Liver (tissue), 9 donors: Measurements from ENCODE around the gene SARDH. TPM values are rescaled to one million over a fixed set of nuclear protein-coding genes. Genes with fewer than 3 reads are reported as not detected.
A peak's percentile ranks its signal among the peaks of the same experiment; 100 is the strongest.

Experiments used
- DNase-seq: peaks from one replicate; pipeline ENCODE4 v3.0.0-alpha.2; 2017; ENCODE audit warnings: low spot score
- H3K27ac ChIP-seq, 2 donors: one replicate each; pipeline ENCODE4 v1.7.0; 2013; ENCODE audit warnings: inconsistent platforms in 2 of 2, low read length in 2 of 2, control low read depth in 1 of 2, low read depth in 1 of 2, mild to moderate bottlenecking in 1 of 2
- H3K27me3 ChIP-seq, 4 donors: one replicate each; pipeline versions ENCODE4 v1.6.1 to v1.7.0; 2013; ENCODE audit warnings: low read length in 3 of 4, inconsistent platforms in 1 of 4, mild to moderate bottlenecking in 1 of 4, moderate library complexity in 1 of 4; ENCODE audit not compliant: control insufficient read depth in 4 of 4, insufficient read depth in 4 of 4
- H3K36me3 ChIP-seq, 4 donors: one replicate each; pipeline versions ENCODE4 v1.6.1 to v1.7.0; 2013; ENCODE audit warnings: low read length in 3 of 4, mild to moderate bottlenecking in 3 of 4, low read depth in 1 of 4, moderate library complexity in 1 of 4; ENCODE audit not compliant: control insufficient read depth in 4 of 4, insufficient read depth in 3 of 4
- H3K4me1 ChIP-seq, 4 donors: one replicate each; pipeline versions ENCODE4 v1.6.1 to v1.7.0; 2013; ENCODE audit warnings: low read length in 3 of 4, mild to moderate bottlenecking in 3 of 4, moderate library complexity in 1 of 4; ENCODE audit not compliant: control insufficient read depth in 4 of 4, insufficient read depth in 4 of 4
- H3K4me3 ChIP-seq, 3 donors: one replicate each; pipeline versions ENCODE4 v1.6.1 to v1.7.0; 2013; ENCODE audit warnings: low read length in 3 of 3, control low read depth in 1 of 3, low read depth in 1 of 3, mild to moderate bottlenecking in 1 of 3
- H3K9ac ChIP-seq, 2 donors: one replicate each; pipeline ENCODE4 v1.7.0; 2013; ENCODE audit warnings: low read length in 2 of 2, mild to moderate bottlenecking in 2 of 2, moderate library complexity in 2 of 2, control low read depth in 1 of 2, low read depth in 1 of 2
- H3K9me3 ChIP-seq, 4 donors: one replicate each; pipeline versions ENCODE4 v1.6.1 to v1.7.0; 2013; ENCODE audit warnings: low read length in 3 of 4; ENCODE audit not compliant: control insufficient read depth in 4 of 4
- ATF3 ChIP-seq: IDR thresholded peaks from 2 replicates; pipeline ENCODE4 v1.6.1; 2016; ENCODE audit warnings: antibody characterized with exemption
- CTCF ChIP-seq: fragments of 150-350 bp; IDR thresholded peaks from 2 replicates; pipeline ENCODE4 v1.5.1; 2017; ENCODE audit warnings: improper control_type of control experiment, low read depth, low read length; ENCODE audit not compliant: missing input control
- EGR1 ChIP-seq, 2 donors: IDR thresholded peaks; 2 replicates each; pipeline ENCODE4 v1.6.1; 2016 to 2018; ENCODE audit warnings: antibody characterized with exemption in 2 of 2, low read depth in 2 of 2
- FOXA1 ChIP-seq: IDR thresholded peaks from 2 replicates; pipeline ENCODE4 v1.6.1; 2016; ENCODE audit warnings: antibody characterized with exemption
- FOXA2 ChIP-seq: IDR thresholded peaks from 2 replicates; pipeline ENCODE4 v1.6.1; 2016; ENCODE audit warnings: antibody characterized with exemption
- JUND ChIP-seq, 2 donors: IDR thresholded peaks; 2 replicates each; pipeline ENCODE4 v1.6.1; 2016; ENCODE audit warnings: antibody characterized with exemption in 2 of 2
- MAX ChIP-seq: IDR thresholded peaks from 2 replicates; pipeline ENCODE4 v1.6.1; 2016; ENCODE audit warnings: antibody characterized with exemption
- RAD21 ChIP-seq, 2 donors: IDR thresholded peaks; 2 replicates each; pipeline ENCODE4 v1.6.1; 2016; ENCODE audit warnings: antibody characterized with exemption in 2 of 2, mild to moderate bottlenecking in 2 of 2
- REST ChIP-seq: IDR thresholded peaks from 2 replicates; pipeline ENCODE4 v1.6.1; 2016; ENCODE audit warnings: antibody characterized with exemption, mild to moderate bottlenecking
- SP1 ChIP-seq: IDR thresholded peaks from 2 replicates; pipeline ENCODE4 v1.6.1; 2018; ENCODE audit warnings: antibody characterized with exemption, mild to moderate bottlenecking
- TAF1 ChIP-seq: conservative IDR thresholded peaks from 2 replicates; pipeline ENCODE4 v1.6.1; 2016; ENCODE audit warnings: antibody characterized with exemption, mild to moderate bottlenecking
- WGBS: extraction: QIAGEN DNeasy Blood & Tissue Kit; methylation state at CpG from one replicate; pipeline ENCODE4 v1.1.7; 2013; 5-methylcytosine and 5-hydroxymethylcytosine counted together
- polyA plus RNA-seq, 2 donors: library from polyadenylated mRNA; stranded (reverse) in 1 of 2; unstranded in 1 of 2; fragments of 200-250 nt in 1 of 2; fragments of >200 nt in 1 of 2; fragmentation: Nextera tagmentation in 1 of 2; extraction: Ambion mirVana in 1 of 2; gene quantifications; one replicate each; pipeline versions ENCODE4 v1.2.1 to v1.2.3, GENCODE V29; 2013 to 2015
- total RNA-seq, 2 donors: library from RNA; depleted of rRNA; stranded (reverse); fragments of >200 nt; gene quantifications; one replicate each; pipeline ENCODE4 v1.2.3, GENCODE V29; 2014
- donor health status: healthy.
- donor health status: healthy.
- donor health status: healthy.
- donor health status: healthy.
- donor health status: healthy.

The SARDH gene
- total and polyA plus RNA-seq, 4 donors = 53.7 to 291 (median 63.4) TPM

GRCh38 chr9:133680976-133681657 lies 57.0 kb downstream of the SARDH start:
- H3K9ac ChIP-seq = no peak overlapping the region
- peaks cover 0 to 6% (median 0%) of the 10 kb centered on the region in 4 donors for H3K4me1 ChIP-seq
- peak overlapping the region in 1 of 2 donors; percentile 68 for H3K27ac ChIP-seq
- no peak for DNase-seq
- no peaks in the 10 kb centered on the region for H3K27me3 ChIP-seq
- 90% methylated on average over 20 of the region's 20 CpGs for WGBS
- peaks cover 6 to 35% (median 13%) of the 10 kb centered on the region in 4 donors for H3K36me3 ChIP-seq
- TF ChIP-seq MAX = no peak
- TF ChIP-seq EGR1 (IDR thresholded peaks at IDR 0.05; ENCODE audit: low read depth in 2 of 2) = no peak
- TF ChIP-seq REST = no peak
- TF ChIP-seq FOXA1 = no peak
- no peak for TF ChIP-seq FOXA2
- no peak for TF ChIP-seq TAF1
- TF ChIP-seq RAD21 (IDR thresholded peaks at IDR 0.05) = no peak
- TF ChIP-seq SP1 = no peak
- TF ChIP-seq ATF3 = no peak
- TF ChIP-seq CTCF = no peak
- H3K9me3 ChIP-seq = no peaks in the 10 kb centered on the region
- H3K4me3 ChIP-seq = no peak overlapping the region

- Histone ChIP-seq H3K4me1 (peaks cover 0 to 6% (median 0%) of the 10 kb centered on the region in 4 donors), H3K27ac (peak overlapping the region; percentile 61 to 68), H3K4me3 (no peak overlapping the region), H3K9ac (no peak overlapping the region), H3K36me3 (peaks cover 6 to 29% (median 13%) of the 10 kb centered on the region in 4 donors), H3K27me3 (no peaks in the 10 kb centered on the region), H3K9me3 (no peaks in the 10 kb centered on the region)
- 88% methylated on average over 21 of the region's 21 CpGs for WGBS
- DNase-seq = no peak
- TF ChIP-seq SP1 = no peak
- no peak for TF ChIP-seq JUND (IDR thresholded peaks at IDR 0.05)
- TF ChIP-seq EGR1 (IDR thresholded peaks at IDR 0.05; ENCODE audit: low read depth in 2 of 2) = no peak
These were observed 57.7 kb downstream of the SARDH start for GRCh38 chr9:133680250-133680975.
